Measurements from ENCODE around the gene PRND.
"Not testable (repeated sequence)": the region's sequence is repeated elsewhere in the genome, so short reads cannot be mapped to it uniquely, and the experiment has no call there.

PRND gene

GRCh38 chr20:4740774-4741431, 19.2 kb downstream of the PRND start:
- no peak for DNase-seq

DNA sequence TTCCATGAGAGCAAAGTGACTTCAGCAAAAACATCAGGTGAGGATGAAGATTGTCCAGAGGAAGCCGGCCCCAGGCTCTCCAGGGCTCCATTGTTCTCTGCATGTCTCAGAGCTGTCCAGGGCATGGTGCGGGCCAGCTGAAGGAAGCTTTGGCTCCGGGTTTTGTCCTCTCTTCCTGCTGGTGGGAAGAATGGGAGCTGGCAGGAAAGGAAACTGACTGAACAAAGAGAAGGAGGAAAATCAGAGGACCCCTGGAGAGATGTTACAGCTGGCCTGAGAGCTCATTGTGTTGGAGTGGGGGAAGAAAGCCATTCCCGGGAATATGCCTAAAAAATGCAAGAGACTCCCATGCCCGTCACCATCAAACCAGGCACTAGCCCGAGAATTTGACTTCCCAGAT, 27.1 kb downstream of the PRND start:
- DNase-seq: no peak

DNA sequence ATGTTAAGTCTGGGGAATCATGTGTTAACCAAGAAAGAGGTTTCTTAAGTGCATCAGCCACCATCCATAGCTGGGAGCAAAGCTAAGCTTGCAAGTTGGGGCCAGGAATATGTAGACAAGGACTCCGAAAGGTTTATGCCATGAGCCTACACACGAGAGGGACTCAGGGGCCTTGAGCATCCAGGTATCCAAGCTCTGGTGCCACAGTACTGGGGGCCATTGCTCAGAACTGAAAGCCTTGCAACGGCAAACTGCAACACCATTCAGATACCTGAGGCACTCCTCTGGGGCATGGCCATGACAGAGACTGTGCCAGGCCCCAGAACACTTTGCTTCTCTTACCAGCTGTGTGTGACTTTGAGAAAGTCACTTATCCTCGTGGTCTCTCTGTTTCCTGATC, 27.6 kb downstream of the PRND start:
- DNase-seq: no peak

DNA sequence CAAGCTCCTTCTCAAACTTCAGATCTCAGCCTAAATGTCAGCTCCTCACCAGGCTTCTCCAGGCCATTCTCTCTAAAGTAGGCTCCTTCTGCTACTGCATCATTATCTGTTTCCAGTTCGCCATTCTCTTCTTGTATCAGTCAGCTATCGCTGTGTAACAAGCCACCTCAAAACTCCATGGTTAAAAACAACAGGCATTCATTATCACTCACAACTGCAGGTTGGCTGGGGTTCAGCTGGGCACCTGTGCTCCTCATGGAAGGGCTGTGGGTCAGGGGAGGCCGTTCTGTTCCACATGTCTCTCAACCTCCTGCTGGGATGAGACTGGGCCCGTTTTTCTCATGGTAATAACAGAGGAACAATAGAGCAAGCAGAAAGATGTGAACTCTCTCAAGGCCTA, 28.7 kb downstream of the PRND start:
- DNase-seq: no peak

GRCh38 chr20:4759100-4759884, 37.6 kb downstream of the PRND start:
- DNase-seq: not testable (repeated sequence)

GRCh38 chr20:4763261-4763660, 41.6 kb downstream of the PRND start:
- no peak for DNase-seq

DNA sequence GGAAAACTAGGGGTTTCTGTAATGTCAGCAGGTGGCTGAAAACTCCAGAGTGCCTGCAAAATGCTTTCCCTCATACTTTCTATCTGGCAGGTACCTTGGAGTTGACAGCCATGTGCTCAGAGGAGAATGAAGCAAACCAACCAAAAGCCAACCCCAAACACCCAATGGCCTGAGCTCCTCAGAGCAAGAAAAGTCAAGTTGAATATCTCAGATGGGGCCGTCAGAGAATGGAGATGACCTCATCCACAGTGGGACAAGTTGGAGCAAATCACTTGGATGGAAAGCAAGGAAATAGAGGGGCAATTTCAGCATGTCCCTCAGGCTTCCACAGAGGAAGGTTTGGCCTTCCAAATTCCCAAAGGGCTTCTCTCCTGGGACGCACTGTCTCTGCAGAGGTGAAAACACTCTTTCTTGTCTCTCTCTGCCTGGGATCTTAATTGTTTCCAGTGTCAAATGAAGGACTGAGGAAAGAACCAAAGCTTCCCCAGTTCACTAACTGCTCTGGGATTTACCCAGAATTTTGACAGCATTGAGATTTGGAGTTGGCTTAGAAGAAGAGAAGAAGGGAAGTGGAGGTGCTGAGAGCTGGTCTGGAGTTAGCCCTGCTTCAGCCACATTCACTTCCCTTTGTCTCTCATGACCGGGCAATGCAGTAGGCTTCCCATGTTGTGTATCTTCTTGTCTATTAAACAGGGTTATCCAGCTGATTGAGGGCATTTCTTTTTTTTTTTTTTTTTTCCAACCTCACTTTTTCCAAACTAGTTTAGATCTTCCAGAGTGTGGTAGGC, 42.2 kb downstream of the PRND start:
- no peak for DNase-seq

DNA sequence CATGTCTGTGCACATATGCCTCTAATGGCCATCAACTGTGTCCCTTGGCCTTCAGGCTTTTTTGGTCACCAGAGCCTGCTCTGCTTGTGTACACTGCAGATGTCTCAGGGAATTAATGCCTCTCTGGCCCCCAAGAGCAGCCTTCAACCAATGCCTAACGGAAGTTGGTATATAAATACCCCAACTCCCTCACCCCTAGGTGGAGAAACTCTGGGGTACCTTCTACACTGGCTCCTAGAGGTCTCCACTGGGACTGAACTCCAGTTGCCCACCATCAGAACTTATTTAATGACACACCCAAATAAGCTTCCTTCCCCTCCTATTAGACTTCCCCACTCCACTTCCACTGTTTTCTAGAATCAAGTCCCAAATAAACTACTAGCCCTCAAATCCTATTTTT, 43.1 kb downstream of the PRND start:
- DNase-seq: no peak

DNA sequence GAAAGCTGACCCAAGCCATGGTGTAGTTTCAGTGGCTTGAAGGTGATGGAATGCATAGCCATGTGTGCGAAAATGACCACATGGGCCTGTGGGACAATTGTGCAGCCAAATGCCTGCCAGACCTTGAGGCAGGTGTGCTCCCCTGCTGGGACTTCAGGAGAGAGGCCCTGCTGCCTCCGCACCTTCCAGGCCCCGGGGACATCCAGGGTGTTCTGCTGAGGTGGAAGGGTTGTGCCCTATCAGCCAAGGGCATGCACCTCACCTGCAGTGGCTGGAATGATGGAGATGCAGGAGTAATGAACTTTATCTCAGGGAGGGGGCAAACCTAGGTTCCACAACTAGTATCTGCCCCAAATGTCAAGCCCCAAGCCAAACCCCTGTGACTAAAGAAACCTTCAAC, 44.0 kb downstream of the PRND start:
- no peak for DNase-seq

DNA sequence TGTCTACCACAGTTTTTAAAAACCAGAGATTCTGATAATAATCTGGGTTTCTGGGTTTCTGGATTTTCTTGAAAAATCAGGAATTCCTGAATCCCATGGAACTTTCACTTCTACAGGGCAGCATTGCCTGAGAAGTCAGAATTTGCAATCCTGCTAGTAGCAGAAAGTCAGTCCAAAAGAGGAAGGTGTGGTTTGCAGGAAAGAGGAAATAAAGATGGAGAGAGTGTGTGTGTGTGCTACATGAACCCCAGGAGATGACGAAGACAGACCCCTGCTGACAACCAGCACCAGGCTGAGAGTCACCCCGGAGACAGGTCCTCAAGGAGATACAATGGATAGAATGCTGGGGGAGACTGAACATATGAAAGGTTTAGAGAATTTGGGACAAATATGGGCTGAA, 44.9 kb downstream of the PRND start:
- DNase-seq: no peak

DNA sequence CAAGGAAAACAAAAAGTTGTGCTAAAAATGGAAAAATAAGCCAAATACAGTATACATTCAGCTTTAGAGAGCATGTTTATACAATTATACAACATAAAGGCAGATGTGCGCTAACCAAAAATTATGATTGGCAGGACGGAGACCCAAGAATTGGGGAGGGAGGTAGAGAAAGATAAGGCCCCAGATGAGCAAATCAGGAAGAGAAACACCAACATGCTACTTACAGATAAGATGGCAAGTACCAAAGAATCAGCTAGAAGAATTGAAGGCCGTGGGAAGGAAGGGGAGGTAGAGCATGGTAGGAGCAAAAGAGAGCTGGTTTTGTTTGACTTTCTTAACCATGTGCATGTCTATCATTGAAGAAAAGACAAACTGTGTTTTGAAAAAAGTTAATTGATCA, 45.4 kb downstream of the PRND start:
- DNase-seq: no peak

DNA sequence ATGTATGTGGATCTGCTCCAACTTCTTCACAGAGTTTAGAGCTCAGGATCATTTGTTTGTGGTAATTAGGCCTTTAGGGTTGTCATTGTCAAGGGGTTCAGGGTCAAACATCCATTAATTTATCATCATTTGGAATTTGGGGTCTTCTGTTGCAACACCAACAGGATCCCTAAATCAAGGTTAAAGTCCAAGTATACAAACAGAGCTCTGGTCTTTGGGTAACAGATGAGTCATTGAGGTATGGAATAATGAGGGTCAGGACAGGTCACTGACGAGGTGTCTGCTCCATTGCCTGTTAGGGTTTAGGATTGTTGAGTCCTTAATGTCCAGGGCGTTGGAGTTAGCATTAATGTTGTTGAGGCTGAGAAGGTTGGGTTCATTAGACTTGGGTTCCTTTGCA, 47.6 kb downstream of the PRND start:
- DNase-seq: no peak

DNA sequence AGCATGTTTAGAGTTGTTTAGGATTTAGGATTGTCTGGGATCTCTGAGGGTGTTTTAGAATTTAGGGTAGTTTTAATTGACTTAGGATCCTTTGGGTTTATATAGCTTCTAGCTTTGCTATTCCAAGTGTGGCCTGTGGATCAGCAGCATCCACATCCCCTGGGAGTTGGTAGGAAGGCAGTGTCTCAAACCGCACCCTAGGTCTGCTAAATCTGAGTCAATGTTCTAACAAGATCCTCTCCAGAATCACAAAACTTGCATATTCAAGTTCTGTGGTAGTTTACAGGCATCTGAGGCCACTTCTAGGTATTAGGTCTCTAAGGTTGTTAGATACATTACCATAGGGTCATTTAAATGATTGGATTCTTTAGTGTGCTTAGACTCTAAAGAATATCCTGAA, 48.3 kb downstream of the PRND start:
- DNase-seq: no peak

- no peak for DNase-seq
Observed at GRCh38 chr20:4771004-4771403, 49.3 kb downstream of the PRND start.

DNA sequence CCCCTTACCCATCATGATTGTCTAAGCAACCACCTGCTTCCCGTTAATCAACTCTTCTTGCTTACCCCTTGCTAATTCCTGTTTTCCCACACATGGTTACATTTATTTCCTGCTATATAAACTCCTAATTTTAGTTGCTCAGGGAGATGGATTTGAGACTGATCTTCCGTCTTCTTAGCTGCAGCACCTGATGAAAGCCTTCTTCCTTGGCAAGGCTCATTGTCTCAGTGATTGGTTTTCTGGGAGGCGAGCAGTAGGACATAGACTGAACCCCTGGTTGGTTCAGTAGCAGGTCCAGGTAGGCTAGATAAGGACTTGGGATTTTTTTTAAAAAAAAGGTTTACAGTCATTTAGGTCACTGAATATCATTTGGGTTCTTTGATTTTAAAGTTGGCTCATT, 50.4 kb downstream of the PRND start:
- no peak for DNase-seq

DNA sequence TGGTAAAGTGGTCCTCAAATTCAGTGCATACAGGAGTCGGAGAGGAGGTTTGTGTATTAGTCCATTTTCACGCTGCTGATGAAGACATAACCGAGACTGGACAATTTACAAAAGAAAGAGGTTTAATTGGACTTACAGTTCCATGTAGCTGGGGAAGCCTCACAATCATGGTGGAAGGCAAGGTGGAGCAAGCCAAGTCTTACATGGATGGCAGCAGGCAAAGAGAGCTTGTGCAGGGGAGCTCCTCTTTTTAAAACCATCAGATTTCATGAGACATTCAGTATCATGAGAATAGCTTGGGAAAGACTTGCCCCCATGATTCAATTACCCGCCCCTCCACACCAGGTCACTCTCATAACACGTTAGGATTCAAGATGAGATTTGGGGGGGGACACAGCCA, 51.3 kb downstream of the PRND start:
- DNase-seq: not testable (repeated sequence)

- DNase-seq: no peak
Observed at GRCh38 chr20:4773736-4774135, 52.0 kb downstream of the PRND start.

DNA sequence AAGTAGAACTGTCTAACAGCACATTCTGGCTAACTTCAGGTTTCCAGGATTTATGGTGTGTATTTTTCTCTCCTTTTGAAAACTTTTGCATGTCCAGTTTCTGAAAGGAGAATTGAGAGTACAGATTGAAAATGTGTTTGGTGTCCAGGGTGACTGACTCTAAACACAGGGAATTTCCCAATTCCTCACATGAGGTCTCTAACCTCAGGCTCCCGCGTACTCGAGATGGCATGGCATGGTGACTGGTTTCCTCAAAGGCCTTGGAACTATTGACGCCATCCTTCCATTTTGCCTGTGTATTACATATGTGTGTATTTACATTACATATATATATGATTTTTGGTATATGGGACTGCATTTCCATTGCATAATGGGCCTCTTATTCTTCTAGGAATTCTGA, 52.5 kb downstream of the PRND start:
- DNase-seq: no peak

DNA sequence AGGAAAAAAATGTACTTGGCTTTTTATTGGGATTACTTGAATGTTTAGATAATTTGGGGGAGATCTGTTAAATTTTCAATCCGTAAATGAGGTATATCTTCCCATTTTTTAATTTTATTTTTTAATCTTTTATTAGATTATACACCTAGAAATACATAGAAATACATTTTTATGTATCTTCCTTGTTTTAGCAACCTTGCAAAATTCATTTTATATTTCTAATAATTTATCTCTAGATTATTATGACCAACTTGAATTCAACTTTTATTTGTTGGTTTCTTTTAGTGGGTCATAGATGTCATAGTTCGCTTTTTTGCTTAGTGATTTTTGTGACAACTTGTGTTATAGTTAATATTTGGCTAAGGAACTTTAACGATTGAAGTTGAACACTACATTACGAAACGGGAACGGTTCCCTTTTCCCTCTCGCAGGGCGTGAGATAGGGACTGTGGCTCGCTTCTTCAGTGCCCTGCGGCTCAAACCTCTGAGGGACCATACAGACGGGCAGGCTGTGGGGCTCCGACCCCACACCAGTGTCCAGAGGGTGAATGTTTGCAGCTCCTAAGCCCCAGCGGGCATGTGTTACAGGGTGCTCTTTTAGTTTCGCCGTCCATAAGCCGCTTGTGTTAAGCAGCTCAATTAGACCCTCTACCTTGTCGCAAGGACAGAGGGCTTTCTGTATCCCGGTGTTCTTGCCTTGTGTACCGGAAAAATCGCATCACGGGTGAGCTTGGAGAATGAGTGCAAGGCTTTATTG, 53.8 kb downstream of the PRND start:
- DNase-seq: no peak

DNA sequence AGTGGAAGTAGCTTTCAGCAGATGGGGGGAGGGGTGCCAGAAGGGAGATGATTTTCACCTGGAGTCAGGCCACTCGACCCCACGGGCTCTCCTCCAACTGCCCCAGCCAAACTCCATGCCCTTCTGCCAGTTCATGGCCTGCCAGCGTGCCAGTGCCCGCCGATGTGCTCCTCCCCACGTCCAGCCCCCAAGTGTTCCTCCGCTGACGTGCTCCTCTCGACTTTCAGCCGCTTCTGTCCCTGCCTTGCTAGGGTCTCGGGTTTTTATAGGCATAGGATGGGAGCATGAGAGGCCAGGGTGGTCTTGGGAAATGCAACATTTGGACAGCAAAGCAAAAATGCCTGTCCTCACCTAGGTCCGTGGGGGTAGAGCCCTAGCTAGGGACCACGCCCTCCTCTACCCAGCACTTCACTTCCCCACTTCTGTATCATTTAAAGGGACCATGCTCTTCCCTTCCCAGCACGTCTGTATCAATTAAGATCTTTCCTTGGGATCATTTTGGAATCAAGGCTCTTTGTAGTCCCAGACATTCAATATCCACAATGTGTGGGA, 54.4 kb downstream of the PRND start:
- no peak for DNase-seq

All from NCI-H1436 treated with DMSO at 0.1 percent for 48 hours (cell line).